ENCODE results near the gene RASAL3.
A peak's percentile ranks its signal among the peaks of the same experiment; 100 is the strongest.

RASAL3 gene

DNA sequence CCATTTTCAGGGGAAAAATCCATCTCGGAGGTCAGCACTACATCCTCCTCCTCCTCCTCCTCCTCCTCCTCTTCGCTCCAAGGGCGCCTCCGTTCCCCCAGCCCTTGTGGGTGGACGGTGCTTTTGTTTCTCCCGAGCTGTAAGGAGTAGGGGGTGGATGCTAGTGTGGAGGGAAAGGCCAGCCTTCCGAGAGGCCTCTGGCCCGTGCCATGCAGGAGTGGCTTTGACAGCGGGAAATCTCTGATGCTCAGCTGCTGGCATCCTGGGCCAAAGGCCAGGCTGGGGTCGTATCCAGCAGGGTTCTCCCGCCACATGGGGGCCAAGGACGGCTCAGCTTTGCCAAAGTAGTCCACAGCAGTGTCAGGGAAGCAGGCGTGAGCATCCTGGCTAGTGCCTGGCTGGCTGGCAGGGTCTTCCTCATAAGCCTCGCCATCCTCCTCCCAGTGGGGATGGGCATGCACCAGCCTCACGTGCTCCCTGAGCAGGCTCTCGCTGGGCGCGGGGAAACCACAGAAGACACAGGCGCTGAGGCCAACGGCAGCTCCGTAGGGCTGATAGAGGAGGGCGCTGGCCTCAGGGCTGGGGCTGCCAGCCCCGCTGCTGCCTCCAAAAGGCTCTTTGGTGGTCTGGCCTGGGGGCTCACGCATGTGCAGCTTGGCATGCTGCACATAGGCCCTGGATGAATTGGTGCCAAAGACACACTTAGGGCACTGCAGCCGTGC is 25.1 kb downstream of the RASAL3 start:
- H3K27ac ChIP-seq = no peak overlapping the region

GRCh38 chr19:15438577-15438976 is 25.8 kb downstream of the RASAL3 start:
- TF ChIP-seq CTCF (conservative IDR thresholded peaks at IDR 0.05) = no peak

More for the DNA sequence above, 25.1 kb downstream of the RASAL3 start:
- TF ChIP-seq CTCF (conservative IDR thresholded peaks at IDR 0.05) = no peak

GRCh38 chr19:15438124-15438496 is 26.2 kb downstream of the RASAL3 start:
- H3K27ac ChIP-seq = no peak overlapping the region
- TF ChIP-seq CTCF (conservative IDR thresholded peaks at IDR 0.05) = no peak

More at GRCh38 chr19:15438577-15438976, 25.8 kb downstream of the RASAL3 start:
- no peak overlapping the region for H3K27ac ChIP-seq

DNA sequence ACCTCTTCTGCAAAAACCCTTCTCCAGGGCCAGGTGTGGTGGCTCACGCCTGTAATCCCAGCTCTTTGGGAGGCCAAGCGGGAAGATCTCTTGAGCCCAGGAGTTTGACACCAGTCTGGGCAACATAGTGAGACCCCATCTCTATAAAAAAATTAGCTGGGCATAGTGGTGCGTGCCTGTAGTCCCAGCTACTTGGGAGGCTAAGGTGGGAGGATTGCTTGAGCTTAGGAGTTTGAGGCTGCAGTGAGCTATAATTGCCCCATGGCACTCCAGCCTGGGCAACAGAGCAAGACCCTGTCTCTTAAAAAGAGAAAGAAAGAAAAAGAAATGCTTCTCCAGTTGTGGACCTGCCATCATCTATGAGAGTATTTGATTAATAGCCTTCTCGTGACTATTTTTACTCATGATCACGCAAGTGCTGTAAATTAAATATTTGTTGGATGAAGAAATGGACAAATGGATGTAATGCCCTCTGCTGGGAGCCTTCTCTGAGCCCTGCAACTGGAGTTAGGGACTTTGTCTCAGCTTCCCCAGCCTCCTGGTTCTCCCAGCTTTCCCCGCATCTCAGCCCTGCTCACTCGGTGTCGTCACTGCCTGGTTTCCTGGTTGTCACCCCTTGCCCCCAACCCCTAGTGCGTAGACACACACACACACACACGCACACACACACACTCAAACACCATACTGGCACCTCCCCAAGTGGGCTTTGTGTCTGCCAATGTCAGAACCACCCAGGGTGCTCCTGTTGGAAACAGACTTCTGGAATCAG is 26.8 kb downstream of the RASAL3 start:
- peak; percentile 45 for TF ChIP-seq CTCF (conservative IDR thresholded peaks at IDR 0.05)
- no peak overlapping the region for H3K27ac ChIP-seq

DNA sequence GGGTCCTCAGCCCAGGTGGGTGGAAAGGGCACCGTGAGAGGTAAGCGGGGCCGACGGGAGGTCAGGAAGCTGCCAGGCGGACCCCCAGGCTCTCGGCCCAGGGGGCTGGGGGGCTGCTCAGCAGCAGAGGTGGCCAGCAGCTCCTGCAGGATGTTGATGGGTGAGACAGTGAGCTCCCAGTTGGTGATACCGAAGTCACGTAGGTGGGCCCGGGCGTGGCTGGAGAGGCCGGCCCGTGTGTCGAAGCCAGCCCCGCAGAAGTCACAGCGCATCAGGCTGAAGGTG is 27.6 kb downstream of the RASAL3 start:
- no peak for TF ChIP-seq CTCF (conservative IDR thresholded peaks at IDR 0.05)

DNA sequence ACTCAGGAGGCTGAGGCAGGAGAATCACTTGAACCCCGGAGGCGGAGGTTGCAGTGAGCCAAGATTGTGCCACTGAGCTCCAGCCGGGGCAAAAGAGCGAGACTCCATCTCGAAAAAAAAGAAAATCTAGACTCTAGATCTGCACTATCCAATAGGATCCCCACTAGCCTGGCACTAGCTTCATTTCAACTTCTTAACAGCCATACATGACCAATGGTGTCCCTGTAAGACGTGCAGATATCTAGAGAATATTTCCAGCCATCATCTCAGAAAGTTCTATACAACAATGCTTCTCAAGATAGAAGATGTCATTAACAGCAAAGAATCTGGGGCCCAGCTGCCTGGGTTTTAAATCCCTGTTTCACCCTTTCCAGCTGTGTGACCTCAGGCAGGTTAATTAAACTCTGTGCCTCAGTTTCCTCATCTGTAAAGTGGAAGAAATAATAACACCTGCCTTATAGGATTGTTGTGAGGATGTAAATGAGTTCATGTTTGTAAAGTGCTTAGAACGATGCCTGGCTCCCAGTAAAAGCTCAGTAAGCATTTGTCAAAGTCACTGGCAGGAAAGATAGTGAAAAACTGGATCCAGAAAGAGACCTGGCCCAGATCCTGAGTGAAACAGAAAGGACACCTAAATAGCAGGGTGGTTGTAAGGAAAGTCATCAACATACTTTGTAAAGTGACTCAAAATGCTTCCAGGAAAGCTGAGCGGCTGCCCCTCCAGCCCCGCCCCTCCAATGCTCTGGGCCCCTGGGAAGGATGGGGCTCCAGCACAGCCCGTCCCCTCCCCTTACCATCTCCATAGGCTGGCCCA is 28.1 kb downstream of the RASAL3 start:
- no peak overlapping the region for H3K27ac ChIP-seq
- no peak for TF ChIP-seq CTCF (conservative IDR thresholded peaks at IDR 0.05)

More for the DNA sequence above, 27.6 kb downstream of the RASAL3 start:
- no peak overlapping the region for H3K27ac ChIP-seq

GRCh38 chr19:15433519-15434069 is 30.8 kb downstream of the RASAL3 start:
- TF ChIP-seq CTCF (conservative IDR thresholded peaks at IDR 0.05) = no peak

More at GRCh38 chr19:15433519-15434069, 30.8 kb downstream of the RASAL3 start:
- H3K27ac ChIP-seq = peak overlapping the region; percentile 85

All from VCaP (cell line).